IMR-90 (cell line): ENCODE measurements around the gene BTN2A1.

Source experiments
- CTCF ChIP-seq: conservative IDR thresholded peaks from 2 replicates; pipeline ENCODE4 v1.5.1; 2012; ENCODE audit warnings: mild to moderate bottlenecking, low read depth, low read length, improper control_type of control experiment
- ELK1 ChIP-seq: fragments of 150-350 bp; IDR thresholded peaks from 2 replicates; pipeline ENCODE4 v1.6.1; 2016; ENCODE audit warnings: low read depth, mild to moderate bottlenecking, low read length, moderate library complexity, borderline replicate concordance
- FOS ChIP-seq: fragments of 150-350 bp; IDR thresholded peaks from 2 replicates; pipeline ENCODE4 v1.6.1; 2016; ENCODE audit warnings: low read depth, low read length
- MAFK ChIP-seq: IDR thresholded peaks from 2 replicates; pipeline ENCODE4 v1.6.1; 2012; ENCODE audit warnings: low read depth, low read length, improper control_type of control experiment
- NFE2L2 ChIP-seq: fragments of 150-350 bp; IDR thresholded peaks from 2 replicates; pipeline ENCODE4 v1.6.1; 2016; ENCODE audit warnings: low read depth, mild to moderate bottlenecking, low read length
- POLR2A ChIP-seq: IDR thresholded peaks from 2 replicates; pipeline ENCODE4 v1.6.1; 2012; ENCODE audit warnings: mild to moderate bottlenecking, low read depth, low read length
- SMC3 ChIP-seq: fragments of 150-350 bp; IDR thresholded peaks from 2 replicates; pipeline ENCODE4 v1.6.1; 2016; ENCODE audit warnings: low read depth, mild to moderate bottlenecking, antibody characterized with exemption, low read length, moderate library complexity

- no peak for TF ChIP-seq CTCF
- no peak for TF ChIP-seq ELK1
- TF ChIP-seq FOS: no peak
- no peak for TF ChIP-seq MAFK
- TF ChIP-seq NFE2L2: no peak
- no peak for TF ChIP-seq SMC3
- TF ChIP-seq POLR2A: no peak
These were observed 24.6 kb downstream of the BTN2A1 start for GRCh38 chr6:26482338-26482737.
